ENCODE data around the gene ICAM1. TPM values are rescaled to one million over a fixed set of nuclear protein-coding genes. Genes with fewer than 3 reads are reported as not detected.

The ICAM1 gene
- polyA plus RNA-seq, 1 of the 3 experiments (the other 2 are of a cell fraction) = 14.5 TPM

GRCh38 chr19:10295847-10296591, 25.1 kb downstream of the ICAM1 start:
- no peaks in the 10 kb centered on the region for H3K9me2 ChIP-seq
- CTCF ChIA-PET = interaction anchor here (1.3 kb wide), 1 partner anchor 37 kb away, joined by 3 read pairs; no protein-coding TSS in a partner anchor
- no peaks in the 10 kb centered on the region for H4K20me1 ChIP-seq (ENCODE audit: insufficient read depth)
- H3F3A ChIP-seq (replicated peaks; ENCODE audit: insufficient read depth) = no peaks in the 10 kb centered on the region
- H3K36me3 ChIP-seq (replicated peaks in 1 of 2; ENCODE audit: control insufficient read depth in 1 of 2, insufficient read depth in 2 of 2, low read length in 1 of 2) = no peaks in the 10 kb centered on the region
- peak overlapping the region; percentile 19; the same call in 1 of the 2 replicates for H3K4me2 ChIP-seq
- POLR2A ChIA-PET = no interaction called here
- no peak for TF ChIP-seq TAF1 (IDR thresholded peaks at IDR 0.05; ENCODE audit: borderline replicate concordance, low read depth, low read length)
- TF ChIP-seq REST (IDR thresholded peaks at IDR 0.05; ENCODE audit: low read depth, low read length) = no peak
- no peak for TF ChIP-seq CTCF (IDR thresholded peaks at IDR 0.05)
- TF ChIP-seq RCOR1 (IDR thresholded peaks at IDR 0.05; ENCODE audit: low read length) = no peak
- no peak for TF ChIP-seq EZH2phosphoT487 (IDR thresholded peaks at IDR 0.05; ENCODE audit: borderline replicate concordance, low read depth)
- TF ChIP-seq MEF2A (IDR thresholded peaks at IDR 0.05; ENCODE audit: borderline replicate concordance, low read depth) = no peak
- TF ChIP-seq NRF1 (IDR thresholded peaks at IDR 0.05; ENCODE audit: low read depth, low read length) = no peak
- no peak for TF ChIP-seq SMC3 (IDR thresholded peaks at IDR 0.05; ENCODE audit: low read depth, low read length)
- TF ChIP-seq ELF1 (IDR thresholded peaks at IDR 0.05) = no peak
- no peak for TF ChIP-seq USF1 (IDR thresholded peaks at IDR 0.05; ENCODE audit: borderline replicate concordance, low read depth)
- TF ChIP-seq FOXM1 (IDR thresholded peaks at IDR 0.05; ENCODE audit: low read depth) = no peak
- TF ChIP-seq TEAD4 (IDR thresholded peaks at IDR 0.05; ENCODE audit: borderline replicate concordance, insufficient read depth) = no peak
- TF ChIP-seq, protein P1, sequence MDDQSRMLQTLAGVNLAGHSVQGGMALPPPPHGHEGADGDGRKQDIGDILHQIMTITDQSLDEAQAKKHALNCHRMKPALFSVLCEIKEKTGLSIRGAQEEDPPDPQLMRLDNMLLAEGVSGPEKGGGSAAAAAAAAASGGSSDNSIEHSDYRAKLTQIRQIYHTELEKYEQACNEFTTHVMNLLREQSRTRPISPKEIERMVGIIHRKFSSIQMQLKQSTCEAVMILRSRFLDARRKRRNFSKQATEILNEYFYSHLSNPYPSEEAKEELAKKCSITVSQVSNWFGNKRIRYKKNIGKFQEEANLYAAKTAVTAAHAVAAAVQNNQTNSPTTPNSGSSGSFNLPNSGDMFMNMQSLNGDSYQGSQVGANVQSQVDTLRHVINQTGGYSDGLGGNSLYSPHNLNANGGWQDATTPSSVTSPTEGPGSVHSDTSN (IDR thresholded peaks at IDR 0.05) = no peak
- TF ChIP-seq RXRA (IDR thresholded peaks at IDR 0.05; ENCODE audit: borderline replicate concordance, low read depth) = no peak
- TF ChIP-seq TCF12 (IDR thresholded peaks at IDR 0.05) = no peak
- no peak for TF ChIP-seq RAD21 (IDR thresholded peaks at IDR 0.05; ENCODE audit: low read length)
- TF ChIP-seq, protein P2, sequence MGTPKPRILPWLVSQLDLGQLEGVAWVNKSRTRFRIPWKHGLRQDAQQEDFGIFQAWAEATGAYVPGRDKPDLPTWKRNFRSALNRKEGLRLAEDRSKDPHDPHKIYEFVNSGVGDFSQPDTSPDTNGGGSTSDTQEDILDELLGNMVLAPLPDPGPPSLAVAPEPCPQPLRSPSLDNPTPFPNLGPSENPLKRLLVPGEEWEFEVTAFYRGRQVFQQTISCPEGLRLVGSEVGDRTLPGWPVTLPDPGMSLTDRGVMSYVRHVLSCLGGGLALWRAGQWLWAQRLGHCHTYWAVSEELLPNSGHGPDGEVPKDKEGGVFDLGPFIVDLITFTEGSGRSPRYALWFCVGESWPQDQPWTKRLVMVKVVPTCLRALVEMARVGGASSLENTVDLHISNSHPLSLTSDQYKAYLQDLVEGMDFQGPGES (IDR thresholded peaks at IDR 0.05; ENCODE audit: low read depth, low read length) = no peak
- TF ChIP-seq GABPA (IDR thresholded peaks at IDR 0.05; ENCODE audit: low read depth) = no peak
- no peaks in the 10 kb centered on the region for H3K27me3 ChIP-seq (ENCODE audit: insufficient read depth)
- peak; percentile 58 for DNase-seq
- H3K9me3 ChIP-seq = no peaks in the 10 kb centered on the region
- no peak overlapping the region for H2AFZ ChIP-seq (ENCODE audit: low read depth)
- WGBS (ENCODE audit: low lambda C conversion rate) = 68% methylated on average over 43 of the region's 58 CpGs
- no peak overlapping the region for H3K27ac ChIP-seq (ENCODE audit: low read depth in 2 of 2, low read length in 1 of 2)
- no peak overlapping the region for H3K9ac ChIP-seq
- H3K4me3 ChIP-seq (ENCODE audit: low read depth in 2 of 2, low read length in 1 of 2) = no peak overlapping the region
- H3K4me1 ChIP-seq (ENCODE audit: control insufficient read depth in 1 of 2, insufficient read depth in 2 of 2, low read depth in 1 of 2, low read length in 1 of 2) = peaks cover 0 to 21% of the 10 kb centered on the region in 2 experiments; a peak in 1 of 4 replicates
- H3K79me2 ChIP-seq (ENCODE audit: insufficient read depth) = no peaks in the 10 kb centered on the region
